ENCODE results near the gene LRRC57.

LRRC57 gene

DNA sequence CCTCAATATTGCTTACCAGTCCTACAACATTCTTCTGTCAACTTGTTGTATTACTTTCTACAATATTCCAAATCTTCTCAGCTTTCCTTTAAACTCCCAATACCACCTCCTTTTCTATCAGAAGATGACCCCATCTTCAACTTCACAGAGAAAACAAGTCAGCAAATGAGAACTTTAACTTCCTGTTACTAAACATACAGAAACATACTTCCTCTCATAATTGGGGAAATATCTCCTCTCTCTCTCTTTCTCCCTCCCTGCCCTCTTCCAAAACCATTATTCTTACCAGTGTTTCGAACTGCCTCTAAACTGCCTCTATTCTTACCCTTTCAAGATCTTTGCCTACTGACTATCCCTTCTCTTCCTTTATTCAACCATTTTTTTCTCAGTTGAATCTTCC lies 54.9 kb downstream of the LRRC57 start:
- in situ Hi-C loops (cut with MboI; ENCODE audit: low sequenced_read_pairs): no loop called here

DNA sequence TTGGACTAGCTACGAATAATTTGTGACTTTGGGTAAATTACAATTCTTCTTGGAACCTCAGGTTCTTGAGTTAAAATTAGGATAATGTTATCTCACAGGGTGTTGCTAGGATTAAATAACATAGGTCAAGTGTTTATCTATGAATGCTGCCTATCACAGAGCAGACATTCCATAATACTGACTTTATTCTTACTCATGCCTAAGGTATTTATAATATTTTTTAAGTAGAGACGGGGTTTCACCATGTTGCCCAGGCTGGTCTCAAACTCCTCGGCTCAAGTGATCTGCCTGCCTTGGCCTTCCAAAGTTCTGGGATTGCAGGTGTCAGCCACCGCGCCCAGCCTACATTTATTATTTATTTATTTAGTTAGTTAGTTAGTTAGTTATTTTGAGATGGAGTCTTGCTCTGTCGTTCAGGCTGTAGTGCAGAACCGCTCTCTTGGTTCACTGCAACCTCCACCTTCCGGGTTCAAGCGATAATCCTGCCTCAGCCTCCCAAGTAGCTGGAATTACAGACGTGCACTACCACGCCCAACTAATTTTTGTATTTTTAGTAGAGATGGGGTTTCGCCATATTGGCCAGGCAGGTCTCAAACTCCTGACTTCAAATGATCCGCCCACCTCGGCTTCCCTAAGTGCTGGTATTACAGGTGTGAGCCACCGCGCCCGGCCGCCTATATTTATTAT lies 56.9 kb downstream of the LRRC57 start:
- in situ Hi-C loops (cut with MboI; ENCODE audit: low sequenced_read_pairs): no loop called here

DNA sequence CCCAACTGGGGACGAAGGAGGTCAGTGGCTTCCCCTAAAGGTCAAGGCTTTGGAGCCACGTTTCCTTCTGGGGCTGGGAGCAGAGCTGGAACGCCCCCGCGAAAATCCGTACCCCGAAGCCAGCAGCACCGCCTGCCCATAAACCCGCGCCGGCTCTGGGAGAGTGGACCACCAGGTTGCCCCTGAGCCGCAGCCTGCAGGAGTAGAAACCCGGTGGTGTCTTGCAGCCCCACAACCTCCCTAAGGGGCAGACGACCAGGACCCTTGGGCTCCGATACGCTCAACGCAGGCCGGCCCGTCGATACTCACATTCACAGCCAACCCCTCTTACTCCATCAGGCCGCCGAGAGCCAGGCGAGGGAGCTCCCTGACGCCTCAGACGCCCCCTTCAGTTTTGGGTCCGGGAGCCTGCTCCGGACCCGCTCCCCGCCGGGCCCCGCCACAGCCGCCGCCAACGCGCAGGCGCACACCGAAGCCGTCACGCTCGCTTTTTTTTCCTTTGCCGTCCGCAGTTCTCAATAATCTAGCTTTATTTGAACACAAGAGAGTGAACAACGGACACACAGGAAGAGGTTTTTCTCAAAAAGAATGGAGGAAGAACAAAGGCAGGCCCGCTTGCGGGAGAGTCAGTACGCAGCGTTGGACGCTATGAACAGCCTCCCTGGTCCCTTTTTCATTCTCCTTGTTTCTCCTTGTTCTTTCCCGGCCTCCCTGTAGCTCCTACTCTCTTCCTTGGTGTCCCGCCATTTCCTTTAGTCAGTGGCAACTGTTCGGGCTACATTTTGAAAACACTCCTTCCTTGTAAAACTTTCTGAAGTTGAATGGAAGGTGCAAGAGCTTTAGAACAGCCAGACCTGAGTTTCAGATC lies 57.7 kb downstream of the LRRC57 start, which contains the start of gene ZNF106:
TSS of gene ZNF106 (minus strand) at position 471 of the 868 bp plus-strand sequence. CDS start 18,852 bp downstream, outside the sequence.
- in situ Hi-C loops (cut with MboI; ENCODE audit: low sequenced_read_pairs): no loop called here

DNA sequence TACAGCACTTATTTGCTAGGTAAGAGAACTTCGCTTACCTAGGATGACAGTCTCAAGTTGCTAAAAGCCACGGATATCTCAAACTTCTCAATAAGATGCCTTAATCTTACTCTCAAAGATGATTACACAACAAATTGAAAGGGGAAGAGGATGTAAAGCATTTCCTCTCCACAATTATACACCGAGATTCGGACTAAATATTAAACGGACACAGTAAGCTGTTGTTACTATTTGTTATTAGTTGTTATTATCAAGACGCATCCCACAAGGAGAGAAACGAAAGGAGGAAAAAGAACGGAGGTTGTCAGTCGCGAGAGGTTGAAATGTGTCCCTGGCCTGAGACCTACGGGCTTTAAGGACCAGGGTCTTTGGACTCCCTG lies 58.3 kb downstream of the LRRC57 start:
- in situ Hi-C loops (cut with MboI; ENCODE audit: low sequenced_read_pairs): no loop called here

Measured in hTERT RPE-1 (cell line).